Upper lobe of left lung (tissue), 6 donors: ENCODE measurements around the gene MFAP4. TPM values are rescaled to one million over a fixed set of nuclear protein-coding genes. Genes with fewer than 3 reads are reported as not detected.
A peak's percentile ranks its signal among the peaks of the same experiment; 100 is the strongest.

Source experiments
- ATAC-seq, 2 donors: fragments of 200-7000 bp; cut with Tn5 transposase; one replicate each; pipeline ENCODE4 v1.9.1; 2022; ENCODE audit warnings: mild to moderate bottlenecking in 2 of 2, moderate library complexity in 2 of 2; ENCODE audit not compliant: low FRiP score in 2 of 2
- DNase-seq, 2 donors: peaks; one replicate each; pipeline ENCODE4 v3.0.0-alpha.2; 2019 to 2020
- H3K27ac ChIP-seq, 4 donors: fragments of 200-600 bp; sonication (generic); one replicate each; pipeline ENCODE4 v1.5.1; 2016 to 2019
- H3K27me3 ChIP-seq, 4 donors: fragments of 200-600 bp; sonication (generic); one replicate each; pipeline ENCODE4 v1.5.1; 2017 to 2019
- H3K36me3 ChIP-seq, 4 donors: fragments of 200-600 bp; sonication (generic); one replicate each; pipeline ENCODE4 v1.5.1; 2016 to 2019
- H3K4me1 ChIP-seq, 4 donors: fragments of 200-600 bp; sonication (generic); one replicate each; pipeline ENCODE4 v1.5.1; 2018 to 2019
- H3K4me3 ChIP-seq, 4 donors: fragments of 200-600 bp; sonication (generic); one replicate each; pipeline ENCODE4 v1.5.1; 2017 to 2019; ENCODE audit warnings: mild to moderate bottlenecking in 2 of 4, moderate library complexity in 1 of 4
- H3K9me3 ChIP-seq, 4 donors: fragments of 200-600 bp; sonication (generic); one replicate each; pipeline ENCODE4 v1.5.1; 2018 to 2019
- CTCF ChIP-seq, 6 experiments: fragments of 450-650 bp in 4 of 6; fragments of 200-600 bp in 2 of 6; sonication (generic) in 2 of 6; IDR thresholded peaks; one replicate each; pipeline ENCODE4 v1.5.1; 2016 to 2019; ENCODE audit warnings: antibody characterized with exemption in 6 of 6
- EP300 ChIP-seq, 4 donors: sonication (generic); formaldehyde crosslinking; IDR thresholded peaks; one replicate each; pipeline ENCODE4 v1.5.1; 2017; ENCODE audit warnings: antibody characterized with exemption in 4 of 4, control low read depth in 2 of 4
- POLR2A ChIP-seq, 4 donors: fragments of 450-650 bp; IDR thresholded peaks; one replicate each; pipeline ENCODE4 v1.5.1; 2016 to 2017; ENCODE audit warnings: antibody characterized with exemption in 4 of 4, mild to moderate bottlenecking in 2 of 4
- POLR2AphosphoS5 ChIP-seq, 2 donors: sonication (generic); formaldehyde crosslinking; IDR thresholded peaks; one replicate each; pipeline ENCODE4 v1.5.1; 2017; ENCODE audit warnings: antibody characterized with exemption in 2 of 2
- WGBS, 2 donors: methylation state at CpG; one replicate each; pipeline ENCODE4 v1.1.5; 2017 to 2018; 5-methylcytosine and 5-hydroxymethylcytosine counted together
- total RNA-seq, 6 donors: library from RNA; depleted of rRNA in 4 of 6; stranded (reverse); fragments of >200 nt in 4 of 6; gene quantifications; one replicate each; pipeline versions ENCODE4 v1.1.0 to v1.2.1, GENCODE V29; 2016 to 2021
- donor health status: DM: no; HTN: no; CAD: no; lungs with moderate emphysema.
- donor health status: DM: no; HTN: yes; CAD: no; lungs with severe emphysema.

Gene MFAP4
- total RNA-seq, 6 donors from 2014 or later = 24.1 to 280 (median 175) TPM

- H3K4me1 ChIP-seq = peaks cover 0 to 5% (median 2%) of the 10 kb centered on the region in 4 donors
- ATAC-seq (no peak), DNase-seq (no peak)
- no peak overlapping the region for H3K4me3 ChIP-seq
- no peak overlapping the region for H3K27ac ChIP-seq
- no peaks in the 10 kb centered on the region for H3K27me3 ChIP-seq
- no peaks in the 10 kb centered on the region for H3K9me3 ChIP-seq
- TF ChIP-seq CTCF (IDR thresholded peaks at IDR 0.05) = no peak
- TF ChIP-seq POLR2A (IDR thresholded peaks at IDR 0.05) = no peak
- TF ChIP-seq POLR2AphosphoS5 (IDR thresholded peaks at IDR 0.05) = no peak
- no peak for TF ChIP-seq EP300 (IDR thresholded peaks at IDR 0.05)
- no peaks in the 10 kb centered on the region for H3K36me3 ChIP-seq
- 94% methylated on average over 5 of the region's 5 CpGs for WGBS, 2 donors
These were observed 39.6 kb upstream of the MFAP4 start for GRCh38 chr17:19426631-19427030.

GRCh38 chr17:19424934-19425868, 38.2 kb upstream of the MFAP4 start:
- H3K4me3 ChIP-seq = no peak overlapping the region
- H3K4me1 ChIP-seq = peaks cover 0 to 5% (median 2%) of the 10 kb centered on the region in 4 donors
- DNase-seq = no peak
- H3K27me3 ChIP-seq = no peaks in the 10 kb centered on the region
- WGBS, 2 donors = 73 to 74% methylated on average over 8 of the region's 8 CpGs
- TF ChIP-seq POLR2AphosphoS5 (IDR thresholded peaks at IDR 0.05) = no peak
- TF ChIP-seq POLR2A (IDR thresholded peaks at IDR 0.05) = no peak
- TF ChIP-seq EP300 (IDR thresholded peaks at IDR 0.05) = no peak
- no peak for TF ChIP-seq CTCF (IDR thresholded peaks at IDR 0.05)
- peak in 1 of 2 donors; percentile 53 for ATAC-seq
- no peaks in the 10 kb centered on the region for H3K36me3 ChIP-seq
- H3K27ac ChIP-seq = peak overlapping the region in 1 of 4 donors; percentile 57
- H3K9me3 ChIP-seq = no peaks in the 10 kb centered on the region

GRCh38 chr17:19421926-19422325, 34.9 kb upstream of the MFAP4 start:
- peaks cover 0 to 5% (median 2%) of the 10 kb centered on the region in 4 donors for H3K4me1 ChIP-seq
- no peaks in the 10 kb centered on the region for H3K27me3 ChIP-seq
- no peak overlapping the region for H3K27ac ChIP-seq
- WGBS, 2 donors = 81 to 85% methylated on average over 6 of the region's 6 CpGs
- ATAC-seq = no peak
- no peaks in the 10 kb centered on the region for H3K36me3 ChIP-seq
- DNase-seq = no peak
- no peaks in the 10 kb centered on the region for H3K9me3 ChIP-seq
- TF ChIP-seq POLR2AphosphoS5 (IDR thresholded peaks at IDR 0.05) (no peak), CTCF (IDR thresholded peaks at IDR 0.05) (no peak), EP300 (IDR thresholded peaks at IDR 0.05) (no peak), POLR2A (IDR thresholded peaks at IDR 0.05) (no peak)
- H3K4me3 ChIP-seq = no peak overlapping the region

GRCh38 chr17:19421219-19421618, 34.2 kb upstream of the MFAP4 start:
- WGBS, 2 donors = 65 to 67% methylated on average over 4 of the region's 4 CpGs
- H3K4me1 ChIP-seq = peaks cover 0 to 5% (median 2%) of the 10 kb centered on the region in 4 donors
- no peaks in the 10 kb centered on the region for H3K36me3 ChIP-seq
- H3K9me3 ChIP-seq = no peaks in the 10 kb centered on the region
- TF ChIP-seq POLR2AphosphoS5 (IDR thresholded peaks at IDR 0.05) = no peak
- no peak for TF ChIP-seq CTCF (IDR thresholded peaks at IDR 0.05)
- no peak for TF ChIP-seq POLR2A (IDR thresholded peaks at IDR 0.05)
- TF ChIP-seq EP300 (IDR thresholded peaks at IDR 0.05) = no peak
- DNase-seq (no peak), ATAC-seq (no peak)
- no peak overlapping the region for H3K4me3 ChIP-seq
- no peaks in the 10 kb centered on the region for H3K27me3 ChIP-seq
- H3K27ac ChIP-seq = no peak overlapping the region
